ENCODE data around the gene SPINDOC. TPM values are rescaled to one million over a fixed set of nuclear protein-coding genes. Genes with fewer than 3 reads are reported as not detected.

SPINDOC gene
- polyA plus RNA-seq, 1 donor (not counting 4 experiments of a cell fraction or from before 2014, with no cell fraction given), result 8.1 TPM

DNA sequence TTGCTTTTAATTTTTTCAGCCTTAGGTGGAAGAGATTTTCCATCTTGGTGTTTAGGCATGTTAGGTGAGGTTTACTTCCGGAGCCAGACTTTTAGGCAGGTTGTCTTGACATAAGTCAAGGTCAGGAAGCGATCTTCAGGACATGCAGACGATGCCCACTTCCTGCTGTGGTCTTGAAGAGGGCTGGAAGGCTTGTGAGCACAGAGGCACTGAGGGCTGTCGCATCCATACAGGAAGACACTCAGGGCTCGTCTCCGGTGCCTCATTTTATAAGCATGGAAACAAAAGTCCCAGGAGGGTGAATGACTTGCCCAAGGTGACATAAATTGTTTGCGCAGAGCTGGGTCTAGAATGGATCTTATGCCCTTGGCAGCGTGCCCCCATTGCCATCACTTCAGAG is 56.4 kb downstream of the SPINDOC start:
- Histone ChIP-seq H3K27ac (ENCODE audit: control insufficient read depth, insufficient read depth, low read length) (peak overlapping the region; percentile 41), H3K4me2 (ENCODE audit: control insufficient read depth, extremely low read depth, insufficient read depth, low read depth, low read length) (peak overlapping the region; percentile 22), H3K9me3 (ENCODE audit: control insufficient read depth, low read depth, low read length) (no peaks in the 10 kb centered on the region), H3K9ac (ENCODE audit: control insufficient read depth, extremely low read depth, insufficient read depth, low read length) (peak overlapping the region; percentile 0), H4K20me1 (ENCODE audit: control insufficient read depth, extremely low read depth, insufficient read depth, low read length) (peaks cover 34% of the 10 kb centered on the region), H3K4me3 (ENCODE audit: control insufficient read depth in 2 of 3, extremely low read depth in 1 of 3, insufficient read depth in 2 of 3, low read depth in 1 of 3, low read length in 3 of 3) (peak overlapping the region in 1 of 3 experiments; percentile 16), H3K4me1 (ENCODE audit: control insufficient read depth, extremely low read depth, insufficient read depth, low read length) (peaks cover 41% of the 10 kb centered on the region), H3K9me1 (ENCODE audit: control insufficient read depth, extremely low read depth, insufficient read depth, low read length) (peaks cover 14% of the 10 kb centered on the region), H3K79me2 (ENCODE audit: control insufficient read depth, insufficient read depth, low read length) (peaks cover 68% of the 10 kb centered on the region), H3K36me3 (ENCODE audit: control insufficient read depth in 2 of 2, extremely low read depth in 1 of 2, insufficient read depth in 2 of 2, low read length in 2 of 2) (peaks cover 4 to 8% of the 10 kb centered on the region in 2 experiments), H3K27me3 (ENCODE audit: control insufficient read depth, extremely low read depth, insufficient read depth, low read length) (no peaks in the 10 kb centered on the region), H2AFZ (ENCODE audit: control insufficient read depth, low read length) (no peak overlapping the region)
- dilution Hi-C loops (cut with MboI; ENCODE audit: extremely low pct_ligation_motif_present, low sequenced_read_pairs), result no loop called here
- DNase-seq (ENCODE audit: low read depth, low spot score), result no peak
- FAIRE-seq, result no peak
- TF ChIP-seq EZH2 (IDR thresholded peaks at IDR 0.05; ENCODE audit: low read length) (no peak), CTCF (optimal IDR thresholded peaks at IDR 0.05 in 1 of 3, IDR thresholded peaks at IDR 0.05 in 1 of 3, conservative IDR thresholded peaks at IDR 0.05 in 1 of 3; ENCODE audit: extremely low read depth in 1 of 3, insufficient read depth in 2 of 3, low read length in 3 of 3) (no peak)

DNA sequence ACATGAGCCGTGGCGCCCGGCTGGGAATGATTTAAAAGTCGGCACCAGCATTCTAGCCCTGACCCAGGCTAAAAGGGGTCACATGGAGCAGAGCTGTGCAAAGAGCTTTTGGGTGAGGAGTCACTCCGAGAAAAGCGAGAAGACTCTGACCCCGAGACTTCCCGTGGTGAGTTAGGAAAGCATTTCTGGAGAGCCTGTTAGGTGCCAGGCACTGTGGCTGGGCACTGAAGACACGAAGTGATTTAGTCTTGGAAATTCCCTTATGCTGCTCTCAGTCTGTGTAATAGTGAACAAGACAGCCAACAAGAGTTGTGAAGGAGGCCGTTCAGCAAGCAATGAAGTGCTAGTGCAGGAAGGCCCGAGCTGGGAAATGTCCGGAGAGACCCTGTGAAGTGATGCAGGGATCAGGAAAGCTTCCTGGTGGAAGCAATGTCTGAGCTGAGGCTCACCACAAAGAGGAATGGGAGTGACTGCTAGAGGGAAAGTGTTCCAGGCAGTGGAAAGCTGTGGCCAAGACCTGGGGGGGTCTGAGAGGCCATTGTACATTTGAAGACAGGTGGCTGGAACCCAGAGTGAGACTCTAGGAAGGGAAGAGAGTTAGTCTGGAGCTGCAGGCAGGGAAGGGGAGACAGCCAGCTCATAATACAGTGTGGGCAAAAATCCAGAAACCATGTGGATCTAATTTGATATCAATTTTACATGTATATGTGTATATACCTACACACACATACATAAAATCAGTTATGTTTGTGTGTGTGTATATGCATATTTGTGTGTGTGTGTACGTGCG is 57.3 kb downstream of the SPINDOC start:
- Histone ChIP-seq H3K4me2 (ENCODE audit: control insufficient read depth, extremely low read depth, insufficient read depth, low read depth, low read length) (no peak overlapping the region), H2AFZ (ENCODE audit: control insufficient read depth, low read length) (no peak overlapping the region), H3K4me3 (ENCODE audit: control insufficient read depth in 2 of 3, extremely low read depth in 1 of 3, insufficient read depth in 2 of 3, low read depth in 1 of 3, low read length in 3 of 3) (no peak overlapping the region), H3K9me1 (ENCODE audit: control insufficient read depth, extremely low read depth, insufficient read depth, low read length) (peaks cover 14% of the 10 kb centered on the region), H3K9ac (ENCODE audit: control insufficient read depth, extremely low read depth, insufficient read depth, low read length) (no peak overlapping the region), H3K79me2 (ENCODE audit: control insufficient read depth, insufficient read depth, low read length) (peaks cover 66% of the 10 kb centered on the region), H3K9me3 (ENCODE audit: control insufficient read depth, low read depth, low read length) (no peaks in the 10 kb centered on the region), H3K4me1 (ENCODE audit: control insufficient read depth, extremely low read depth, insufficient read depth, low read length) (peaks cover 40% of the 10 kb centered on the region), H3K36me3 (ENCODE audit: control insufficient read depth in 2 of 2, extremely low read depth in 1 of 2, insufficient read depth in 2 of 2, low read length in 2 of 2) (peaks cover under 1 to 7% of the 10 kb centered on the region in 2 experiments), H3K27ac (ENCODE audit: control insufficient read depth, insufficient read depth, low read length) (peak overlapping the region; percentile 10), H3K27me3 (ENCODE audit: control insufficient read depth, extremely low read depth, insufficient read depth, low read length) (no peaks in the 10 kb centered on the region), H4K20me1 (ENCODE audit: control insufficient read depth, extremely low read depth, insufficient read depth, low read length) (peaks cover 38% of the 10 kb centered on the region)
- FAIRE-seq (no peak), DNase-seq (ENCODE audit: low read depth, low spot score) (no peak)
- dilution Hi-C loops (cut with MboI; ENCODE audit: extremely low pct_ligation_motif_present, low sequenced_read_pairs), result no loop called here
- TF ChIP-seq CTCF (optimal IDR thresholded peaks at IDR 0.05 in 1 of 3, IDR thresholded peaks at IDR 0.05 in 1 of 3, conservative IDR thresholded peaks at IDR 0.05 in 1 of 3; ENCODE audit: extremely low read depth in 1 of 3, insufficient read depth in 2 of 3, low read length in 3 of 3), result no peak
- TF ChIP-seq EZH2 (IDR thresholded peaks at IDR 0.05; ENCODE audit: low read length), result no peak

All from keratinocyte (primary cell).